Stimulated activated CD4-positive, alpha-beta T cell treated with anti-CD3 and anti-CD28 coated beads, Interleukin-15, amount 100 ng/mL, for 1 hour (primary cell): ENCODE measurements around the gene PLEKHG4.
A peak's percentile ranks its signal among the peaks of the same experiment; 100 is the strongest.

Source experiments
- DNase-seq, 2 donors: peaks; one replicate each; pipeline ENCODE4 v3.0.0-alpha.2; 2020; ENCODE audit warnings: low read depth in 1 of 2, low spot score in 1 of 2

Gene PLEKHG4

DNA sequence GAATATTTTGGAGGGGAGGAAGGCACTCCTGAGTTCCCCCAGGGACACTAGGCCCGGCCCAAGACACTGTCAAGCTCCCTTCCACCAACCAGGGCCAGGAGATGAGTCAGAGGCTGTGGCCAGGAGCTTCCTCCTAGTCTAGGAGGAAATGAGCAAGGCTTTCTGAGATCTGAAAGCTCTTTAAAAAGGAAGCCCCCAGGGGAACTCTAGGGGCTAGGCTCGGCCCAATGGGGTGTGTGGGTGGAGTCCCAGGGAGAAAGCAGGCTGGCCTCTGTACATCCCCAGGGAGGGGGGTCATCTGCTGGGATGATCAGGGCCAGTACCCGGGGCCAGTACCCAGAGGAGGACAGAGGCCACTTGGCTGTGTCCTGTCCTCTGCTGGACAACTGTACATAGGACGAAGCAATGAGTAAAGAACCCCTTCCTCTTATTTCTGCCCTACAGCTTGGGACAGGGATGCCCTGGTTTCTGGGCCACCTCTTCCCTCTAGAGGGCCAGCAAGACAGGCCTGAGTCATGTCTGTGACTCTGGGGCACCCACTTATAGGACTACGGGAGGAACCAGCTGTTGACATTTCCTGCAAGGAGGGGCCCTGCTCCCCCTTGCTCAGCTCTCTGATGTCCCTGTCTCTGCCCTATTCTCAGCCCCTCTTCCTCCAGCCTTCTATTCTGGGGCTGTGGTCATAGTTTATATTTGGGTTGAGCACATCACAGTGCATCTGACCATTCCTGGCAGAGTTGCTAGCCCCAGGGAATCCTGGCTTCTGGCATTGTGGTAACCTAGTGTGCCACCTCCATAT lies 34.7 kb upstream of the PLEKHG4 start:
- peak; percentile 48 to 57 for DNase-seq

DNA sequence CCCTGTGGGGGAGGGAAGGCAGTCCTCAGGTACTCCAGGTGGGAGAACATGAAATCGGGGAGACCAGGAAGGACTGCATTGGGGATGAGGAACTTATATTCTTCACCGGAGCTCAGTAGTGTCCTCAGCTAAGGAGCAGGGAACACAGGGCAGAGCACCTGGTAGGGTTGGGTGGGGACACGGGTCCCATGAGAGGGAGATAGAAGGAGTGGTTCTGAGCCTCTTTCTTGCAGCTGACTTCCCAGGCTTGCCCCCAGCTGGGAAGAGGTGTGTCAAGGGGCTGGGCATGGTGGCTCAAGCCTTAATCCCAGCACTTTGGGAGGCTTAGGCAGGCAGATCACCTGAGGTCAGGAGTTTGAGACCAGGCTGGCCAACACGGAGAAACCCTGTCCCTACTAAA lies 34.1 kb upstream of the PLEKHG4 start:
- DNase-seq: no peak

GRCh38 chr16:67245674-67246080 lies 33.7 kb upstream of the PLEKHG4 start:
- no peak for DNase-seq

- no peak for DNase-seq
Observed at GRCh38 chr16:67246081-67246755, 33.1 kb upstream of the PLEKHG4 start.

- no peak for DNase-seq
Observed at GRCh38 chr16:67246756-67247191, 32.6 kb upstream of the PLEKHG4 start.

DNA sequence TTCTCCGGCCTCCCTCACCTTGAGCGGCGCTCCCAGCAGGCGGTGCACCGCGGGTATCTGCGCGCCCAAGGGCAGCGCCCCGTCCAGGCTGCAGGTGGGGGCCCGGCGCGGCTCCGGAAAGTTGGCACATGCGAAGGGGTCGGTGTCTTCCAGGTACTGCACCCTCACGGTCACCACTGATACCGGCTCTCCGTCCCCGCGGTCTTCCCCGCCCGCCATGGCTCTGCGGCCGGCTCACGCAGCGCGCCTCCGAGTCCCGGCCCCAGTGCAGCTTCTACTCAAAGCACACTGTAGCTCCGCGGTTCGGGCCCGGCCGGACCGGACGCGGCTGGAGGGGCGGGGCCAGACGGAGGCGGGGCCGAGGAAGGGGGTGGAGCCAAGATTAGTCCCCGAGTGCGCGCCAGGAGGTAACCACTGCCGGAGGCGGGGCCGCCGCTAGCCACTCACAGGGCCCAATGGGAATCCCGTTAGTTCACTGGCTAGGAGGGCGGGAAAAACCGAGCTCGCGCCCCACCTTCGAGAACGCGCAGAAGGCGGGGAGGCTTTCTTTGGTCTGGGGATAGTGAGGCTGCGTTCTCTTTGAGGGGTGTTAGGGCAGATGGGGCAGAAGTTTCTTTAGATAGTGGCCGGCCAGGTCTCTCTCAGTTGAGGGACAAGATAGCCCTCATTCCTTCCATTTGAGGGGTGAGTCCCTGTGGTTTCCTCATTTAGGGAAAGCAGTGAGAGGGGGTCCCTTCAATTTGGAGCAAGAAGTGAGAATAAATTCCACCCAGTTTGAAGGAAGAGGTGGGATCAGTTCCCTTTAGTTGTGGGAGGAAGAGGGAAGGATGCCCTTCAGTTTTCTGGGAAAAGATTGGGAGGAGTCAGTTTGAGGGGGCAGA lies 31.9 kb upstream of the PLEKHG4 start, which contains the start of gene FHOD1:
Gene FHOD1, minus strand, starts transcription at position 290 of the 881 bp plus-strand sequence. Its CDS starts 71 bp downstream, at position 219.
- peak; percentile 93 to 96 for DNase-seq

GRCh38 chr16:67248073-67248400 lies 31.3 kb upstream of the PLEKHG4 start:
- no peak for DNase-seq

- DNase-seq: no peak
Observed at GRCh38 chr16:67248401-67249177, 30.7 kb upstream of the PLEKHG4 start, which contains the start of gene SLC9A5. Gene SLC9A5, plus strand, starts transcription at chr16:67248979. Its CDS starts 36 bp downstream, at chr16:67249015.

- DNase-seq: no peak
Observed at GRCh38 chr16:67249178-67250044, 29.9 kb upstream of the PLEKHG4 start.

GRCh38 chr16:67250045-67250327 lies 29.3 kb upstream of the PLEKHG4 start:
- no peak for DNase-seq

DNA sequence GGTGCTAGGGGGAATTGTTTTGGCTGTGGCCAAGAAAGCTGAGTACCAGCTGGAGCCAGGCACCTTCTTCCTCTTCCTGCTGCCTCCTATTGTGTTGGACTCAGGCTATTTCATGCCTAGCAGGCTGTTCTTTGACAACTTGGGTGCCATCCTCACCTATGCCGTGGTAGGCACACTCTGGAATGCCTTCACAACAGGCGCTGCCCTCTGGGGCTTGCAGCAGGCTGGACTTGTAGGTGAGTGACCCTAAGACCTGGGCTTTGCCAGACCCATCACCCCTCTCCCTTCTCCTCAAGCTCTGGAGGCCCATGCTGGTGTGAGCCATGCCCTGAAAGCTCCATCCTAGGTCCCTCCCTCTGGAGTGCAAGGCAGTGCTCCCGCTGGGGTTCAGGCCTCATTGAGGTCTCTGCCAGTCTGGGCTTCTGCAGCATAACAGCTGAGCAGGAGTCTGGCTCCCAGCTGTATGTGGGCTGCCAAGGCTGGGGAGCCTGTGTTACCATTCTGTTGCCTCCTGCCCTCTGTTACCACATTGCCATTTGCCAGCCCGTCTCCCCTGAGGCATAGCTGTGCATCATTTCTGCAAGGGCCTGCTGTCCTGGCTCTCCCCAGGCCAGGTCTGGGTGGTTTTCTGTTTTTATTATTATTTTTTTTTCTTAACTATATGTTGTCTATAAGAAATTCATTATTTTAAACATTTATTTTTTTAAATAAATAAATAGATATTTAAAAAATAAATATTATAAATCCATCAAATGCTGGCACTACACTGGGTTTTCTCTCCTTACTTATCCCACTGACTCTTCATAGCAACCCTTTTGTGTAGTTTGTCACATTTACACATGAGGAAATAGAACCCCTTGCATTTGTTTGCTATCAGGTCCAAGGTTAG lies 26.5 kb upstream of the PLEKHG4 start:
- DNase-seq: no peak

DNA sequence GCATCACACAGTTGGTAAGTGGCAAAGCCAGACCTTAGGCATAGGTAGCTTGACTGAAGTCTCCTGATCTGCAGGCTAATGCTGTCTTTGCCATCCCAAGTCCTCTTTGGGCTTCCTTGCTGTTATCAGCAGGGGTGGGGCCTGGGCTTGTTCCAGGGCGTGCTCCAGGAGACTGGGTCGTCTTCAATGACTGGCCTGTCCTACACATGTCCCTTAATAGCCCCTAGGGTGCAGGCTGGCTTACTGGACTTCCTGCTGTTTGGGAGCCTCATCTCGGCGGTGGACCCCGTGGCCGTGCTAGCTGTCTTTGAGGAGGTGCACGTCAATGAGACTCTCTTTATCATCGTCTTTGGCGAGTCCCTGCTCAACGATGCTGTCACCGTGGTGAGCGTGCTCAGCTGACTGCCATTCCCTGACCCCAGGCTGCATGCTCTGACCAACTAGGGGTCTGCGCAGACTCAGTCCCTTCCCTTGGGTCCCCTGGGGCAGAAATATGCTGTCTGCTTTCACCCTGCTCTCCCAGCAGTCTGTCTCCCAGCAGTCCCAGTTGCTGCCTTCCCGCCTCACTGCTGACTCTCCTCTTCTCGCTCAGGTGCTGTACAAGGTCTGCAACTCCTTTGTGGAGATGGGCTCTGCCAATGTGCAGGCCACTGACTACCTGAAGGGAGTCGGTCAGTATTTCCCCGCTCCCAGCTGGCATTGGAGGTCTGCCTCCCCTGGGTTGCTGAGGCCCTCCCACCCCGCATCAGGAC lies 24.4 kb upstream of the PLEKHG4 start:
- no peak for DNase-seq

DNA sequence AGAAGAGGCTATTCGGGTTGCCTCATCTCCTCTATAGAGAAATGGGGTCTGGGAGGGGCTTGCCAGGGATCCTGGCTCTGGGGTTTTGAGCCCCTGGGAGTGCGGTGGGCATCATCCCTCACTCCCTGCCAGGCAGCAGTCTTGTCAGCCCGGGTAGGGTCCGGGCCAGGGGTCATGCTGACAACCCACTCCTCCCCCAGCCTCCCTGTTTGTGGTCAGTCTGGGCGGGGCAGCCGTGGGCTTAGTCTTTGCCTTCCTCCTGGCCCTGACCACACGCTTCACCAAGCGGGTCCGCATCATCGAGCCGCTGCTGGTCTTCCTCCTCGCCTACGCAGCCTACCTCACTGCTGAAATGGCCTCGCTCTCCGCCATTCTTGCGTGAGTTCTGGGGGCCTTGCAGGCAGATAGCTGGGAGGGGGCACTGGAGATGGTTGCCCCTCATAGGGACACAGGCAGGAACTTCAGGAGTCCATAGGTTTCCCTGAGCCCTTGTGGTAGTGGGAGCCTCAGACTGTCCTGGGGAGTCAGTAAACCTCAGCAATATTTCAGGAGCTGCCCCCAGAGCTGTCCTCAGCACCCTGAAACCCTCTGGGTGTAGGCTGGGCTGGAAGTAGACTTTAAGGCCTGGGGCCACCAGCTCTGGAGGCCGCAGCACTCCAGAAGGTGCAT lies 23.6 kb upstream of the PLEKHG4 start:
- DNase-seq: no peak

- DNase-seq: no peak
Observed at GRCh38 chr16:67256701-67257230, 22.6 kb upstream of the PLEKHG4 start.

DNA sequence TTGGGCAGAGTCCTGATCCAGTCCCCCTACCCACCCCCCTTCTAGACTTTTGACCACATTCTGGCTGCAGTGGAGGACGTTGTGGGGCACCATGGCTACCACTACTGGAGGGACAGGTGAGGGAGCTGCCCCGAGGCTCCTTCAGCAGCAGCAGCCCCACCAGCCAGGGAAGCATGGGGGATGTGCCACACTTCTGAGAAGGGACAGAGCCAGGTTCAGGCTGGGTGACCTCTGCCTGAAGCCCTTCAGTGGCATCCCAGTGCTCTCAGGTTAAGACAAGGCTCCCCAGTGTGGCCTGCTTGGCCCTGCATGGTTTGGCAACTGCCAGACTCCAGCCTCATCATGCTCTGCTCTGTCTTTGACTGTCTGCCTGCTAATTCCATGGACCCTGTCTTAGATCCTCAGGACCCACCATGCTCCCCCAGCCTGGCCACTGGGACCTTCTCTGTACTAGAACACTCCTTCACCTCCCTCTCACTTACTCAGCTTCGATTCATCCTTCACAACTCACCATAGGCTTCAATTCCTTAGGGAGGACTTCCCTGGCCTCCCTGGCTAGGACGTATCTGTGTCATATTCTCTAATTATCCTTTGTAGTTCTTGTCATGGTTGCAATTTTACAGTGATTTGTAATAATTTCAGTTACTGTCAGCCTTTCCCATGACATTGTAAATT lies 21.7 kb upstream of the PLEKHG4 start:
- DNase-seq: no peak

DNA sequence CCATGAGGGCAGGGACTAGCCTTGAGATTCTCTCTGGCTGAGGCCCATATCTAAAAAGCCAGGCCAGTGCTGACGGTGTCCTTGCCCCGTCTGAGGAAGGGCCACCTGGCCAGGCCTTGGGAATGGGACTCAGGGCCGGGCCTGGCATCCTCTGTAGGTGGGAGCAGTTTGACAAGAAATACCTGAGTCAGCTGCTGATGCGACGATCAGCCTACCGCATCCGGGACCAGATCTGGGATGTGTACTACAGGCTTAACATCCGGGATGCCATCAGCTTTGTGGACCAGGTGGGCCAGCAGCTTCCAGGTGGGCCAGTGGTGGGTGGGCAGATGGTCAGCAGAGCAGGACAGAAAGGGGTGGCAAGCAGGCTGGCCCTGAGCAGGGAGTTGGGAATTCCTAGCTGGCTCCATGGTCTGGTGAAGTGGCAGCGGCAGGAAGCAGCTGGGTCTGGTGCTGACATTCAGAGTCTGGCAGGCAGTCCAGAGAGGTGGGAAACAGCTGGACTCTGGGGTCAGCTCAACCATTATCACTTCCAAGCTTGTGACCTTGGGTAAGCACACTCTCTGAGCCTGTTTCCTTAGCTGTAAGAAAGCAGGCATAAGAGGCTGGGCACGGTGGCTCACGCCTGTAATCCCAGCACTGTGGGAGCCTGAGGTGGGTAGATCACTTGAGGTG lies 21.0 kb upstream of the PLEKHG4 start:
- no peak for DNase-seq
